Kidney tubule cell (primary cell): Measurements from ENCODE around the gene GMDS.

Experiments used
- DNase-seq: peaks from one replicate; pipeline ENCODE4 v3.0.0-alpha.2; 2018; ENCODE audit warnings: low spot score

The GMDS gene

DNA sequence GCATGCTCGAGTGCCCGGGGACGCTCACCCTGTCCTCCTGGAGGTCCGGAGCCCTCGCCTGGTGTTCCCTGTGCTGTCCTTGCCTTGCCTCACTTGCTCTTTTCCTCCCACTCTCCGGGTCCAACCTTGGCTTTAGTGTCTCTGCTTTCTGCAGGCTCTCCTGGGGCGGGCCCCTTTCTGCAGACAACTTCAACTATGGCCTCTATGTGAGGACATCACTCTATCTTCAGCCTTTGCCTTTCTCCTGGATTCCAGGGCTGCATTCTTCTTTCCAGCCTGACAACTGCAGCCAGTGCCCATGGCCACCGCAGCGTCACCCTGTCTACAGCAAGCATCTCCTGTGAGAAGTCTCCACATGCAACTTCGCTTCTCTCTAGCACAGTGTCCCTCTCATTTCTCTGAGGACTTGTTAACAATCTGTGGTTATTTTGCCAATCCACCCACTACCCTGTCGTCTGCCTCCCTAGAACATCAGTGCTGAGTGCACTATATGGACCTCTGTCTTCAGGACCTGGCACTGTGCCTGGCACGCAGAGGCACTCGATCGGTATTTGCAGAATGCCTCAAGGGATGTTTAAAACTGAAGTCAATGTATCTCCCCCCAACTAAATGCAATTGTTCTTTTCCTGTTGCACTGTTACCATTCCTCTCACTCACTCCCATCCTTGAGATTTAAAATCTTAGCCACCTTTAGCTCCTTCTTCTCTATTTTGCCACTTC is 599.8 kb downstream of the GMDS start:
- no peak for DNase-seq

DNA sequence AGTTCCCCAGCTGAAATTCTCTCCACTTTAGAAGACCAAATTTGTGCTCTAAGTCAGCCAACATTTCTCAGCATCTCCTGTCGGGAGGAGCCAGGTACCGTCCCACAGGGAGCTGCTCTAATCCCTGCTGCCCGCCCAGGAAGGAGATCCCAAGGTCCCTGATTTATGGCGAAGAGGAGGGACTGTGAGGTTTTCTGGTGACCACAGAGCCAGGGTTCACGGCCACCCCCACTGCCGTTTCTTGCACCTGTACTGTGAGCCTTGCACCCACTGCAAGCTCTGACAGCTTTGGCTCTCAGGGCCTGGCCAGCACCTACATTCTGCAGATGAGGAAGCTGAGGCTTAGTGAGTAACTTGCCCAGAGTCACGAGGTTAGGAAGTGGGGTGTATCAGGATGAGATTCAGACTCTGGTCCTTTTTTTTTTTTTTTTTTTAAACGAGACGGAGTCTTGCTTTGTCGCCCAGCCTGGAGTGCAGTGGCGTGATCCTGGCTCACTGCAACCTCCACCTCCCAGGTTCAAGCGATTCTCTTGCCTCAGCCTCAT is 600.8 kb downstream of the GMDS start:
- no peak for DNase-seq

DNA sequence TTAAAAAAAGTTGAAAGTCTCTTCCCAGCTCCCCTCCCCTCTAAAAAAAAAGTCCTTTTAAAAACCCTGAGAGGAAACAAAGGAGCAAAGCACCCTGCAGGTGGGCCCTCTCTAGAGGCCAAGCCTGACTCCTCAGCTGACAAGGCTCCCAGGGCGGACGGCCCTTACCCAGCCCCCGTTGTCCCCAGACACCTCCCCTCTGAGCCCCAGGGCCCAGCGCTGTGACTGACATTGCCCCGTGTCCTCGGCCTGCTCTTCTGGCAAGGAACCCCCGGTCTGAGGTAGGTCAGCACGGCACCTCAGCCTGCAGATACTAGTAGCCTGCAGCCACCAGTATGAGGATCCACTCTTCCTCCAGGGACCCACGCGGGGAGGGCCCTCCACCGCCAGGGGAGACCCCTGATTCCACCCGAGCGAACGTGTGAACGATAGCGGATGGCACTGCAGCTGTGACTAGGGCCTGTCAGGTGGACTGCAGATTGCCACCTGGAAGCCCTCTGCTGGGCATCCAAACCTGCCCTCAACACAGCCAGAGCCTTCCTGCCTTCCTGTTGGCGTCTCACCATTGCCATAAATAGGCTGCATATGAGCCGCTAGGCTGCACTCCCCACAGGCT is 601.5 kb downstream of the GMDS start:
- DNase-seq, result no peak

DNA sequence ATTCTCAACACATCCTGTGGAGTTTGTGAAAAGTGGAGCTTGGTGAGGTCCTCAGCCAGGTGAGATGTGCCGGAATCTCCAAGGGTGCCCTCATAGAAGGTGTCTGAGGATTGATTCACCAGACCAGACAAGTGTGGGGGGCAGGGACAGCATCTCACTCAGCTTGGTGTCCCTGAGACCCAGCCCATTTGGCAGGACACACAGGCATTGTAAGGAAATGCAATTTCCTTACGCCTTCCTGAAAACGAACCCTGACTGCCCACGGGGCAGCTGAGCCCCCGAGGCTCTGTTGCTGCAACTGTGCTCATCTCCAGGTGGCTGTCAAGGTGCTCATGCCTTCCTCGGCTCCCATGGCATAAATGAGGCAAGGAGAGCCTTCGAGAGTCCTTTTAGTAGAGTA is 602.3 kb downstream of the GMDS start:
- no peak for DNase-seq

DNA sequence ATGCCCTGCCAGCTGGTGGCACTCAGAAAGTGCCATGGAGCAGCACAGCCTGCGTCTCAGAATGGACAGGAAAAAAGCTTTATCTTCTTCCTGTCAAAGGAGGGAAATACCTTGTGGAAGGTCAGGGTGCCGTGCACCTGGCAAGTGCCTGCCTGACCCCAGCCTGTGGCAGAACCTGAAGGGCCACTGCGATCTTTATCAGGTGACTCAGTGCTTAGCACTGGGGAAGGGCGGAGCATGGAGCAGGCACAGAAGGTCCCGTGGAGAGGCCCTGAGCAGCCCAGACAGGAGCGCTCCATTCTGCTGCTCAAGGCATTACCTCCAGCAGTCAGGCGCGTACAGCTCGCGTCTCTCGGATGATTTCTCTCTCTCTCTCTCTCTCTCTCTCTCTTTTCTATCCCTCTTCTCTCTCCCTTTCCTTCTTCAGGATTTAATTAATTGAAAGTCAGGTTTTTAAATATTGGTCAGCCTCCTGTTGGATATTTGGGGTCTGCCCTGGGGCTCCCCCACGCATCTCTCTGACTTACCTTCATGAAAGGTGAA is 604.0 kb downstream of the GMDS start:
- peak; percentile 77 for DNase-seq

DNA sequence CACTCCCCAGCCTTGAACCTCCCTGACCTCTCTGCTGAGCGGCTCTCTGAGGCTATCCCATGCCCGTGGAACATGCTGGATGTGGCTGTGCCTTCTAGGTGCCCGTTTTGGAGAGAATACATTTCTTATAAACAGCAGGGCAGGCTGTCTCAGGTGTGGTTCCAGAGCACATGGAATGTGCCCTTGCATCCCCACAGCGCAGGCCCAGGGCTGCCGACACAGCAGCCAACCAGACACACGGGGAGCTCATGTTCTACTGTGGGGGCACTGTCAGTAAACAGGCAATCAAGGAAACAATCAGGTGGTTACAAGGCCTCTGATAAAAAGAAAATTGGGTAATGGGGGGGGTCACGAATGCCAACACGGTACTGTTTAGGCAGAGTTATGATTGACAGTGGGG is 604.9 kb downstream of the GMDS start:
- DNase-seq, result no peak

DNA sequence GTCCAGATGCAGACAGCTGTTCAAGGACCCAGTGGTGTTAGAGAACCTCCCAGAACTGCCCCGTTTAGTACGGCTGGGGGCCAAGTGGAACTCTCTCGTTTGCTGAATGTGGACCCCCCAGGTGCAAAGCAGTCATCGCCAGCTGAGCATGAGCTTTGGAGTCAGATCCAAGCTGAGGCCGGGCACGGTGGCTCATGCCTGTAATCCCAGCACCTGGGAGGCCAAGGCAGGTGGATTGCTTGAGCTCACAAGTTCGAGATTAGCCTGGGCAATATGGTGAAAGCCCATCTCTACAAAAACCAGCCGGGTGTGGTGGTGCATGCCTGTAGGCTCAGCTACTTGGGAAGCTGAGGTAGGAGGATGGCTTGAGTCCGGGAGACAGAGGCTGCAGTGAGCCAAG is 606.0 kb downstream of the GMDS start:
- no peak for DNase-seq

DNA sequence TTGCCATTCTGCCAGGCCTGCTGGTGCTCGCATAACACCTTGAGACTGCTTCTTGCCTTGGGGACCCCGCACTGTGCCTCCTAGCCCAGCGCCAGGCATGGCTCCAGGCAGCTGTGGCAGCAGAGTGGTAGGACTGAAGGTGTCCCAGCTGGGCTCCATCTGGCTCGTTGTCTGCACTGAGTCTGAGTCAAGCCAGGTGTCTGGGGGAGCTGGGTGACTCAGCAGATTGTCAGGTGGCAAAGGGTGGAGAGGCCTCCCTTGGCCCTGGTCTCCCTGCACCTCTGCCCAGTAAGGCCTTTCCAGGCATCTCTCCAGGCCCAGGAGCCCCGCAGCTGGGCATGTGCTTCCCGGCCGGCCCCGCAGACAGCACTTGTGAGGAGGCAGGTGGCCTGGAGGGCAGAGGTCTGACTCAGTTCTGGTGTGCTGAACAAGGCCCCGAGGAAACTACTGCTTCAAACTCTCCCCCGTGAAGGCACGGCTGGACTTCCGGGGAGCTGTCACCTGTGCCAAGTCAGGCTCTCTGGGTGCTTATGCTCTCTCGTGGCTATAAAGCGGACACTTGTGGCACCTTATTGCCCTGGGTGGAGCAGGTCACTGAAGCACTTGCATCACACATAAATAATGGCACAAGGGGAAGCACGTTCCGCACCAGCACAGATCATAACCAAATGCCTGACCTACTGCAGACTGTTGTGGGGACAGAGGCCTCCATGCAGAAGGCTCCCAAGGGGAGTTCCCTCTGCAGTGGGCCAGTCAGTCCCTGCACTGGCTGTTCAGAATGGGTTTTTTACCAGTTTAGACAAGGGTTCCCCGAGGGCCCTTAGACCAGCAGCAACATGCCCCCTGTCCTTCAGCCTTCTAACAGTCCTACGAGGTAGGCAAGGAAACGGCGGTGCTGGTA is 608.2 kb downstream of the GMDS start:
- DNase-seq, result peak; percentile 92

DNA sequence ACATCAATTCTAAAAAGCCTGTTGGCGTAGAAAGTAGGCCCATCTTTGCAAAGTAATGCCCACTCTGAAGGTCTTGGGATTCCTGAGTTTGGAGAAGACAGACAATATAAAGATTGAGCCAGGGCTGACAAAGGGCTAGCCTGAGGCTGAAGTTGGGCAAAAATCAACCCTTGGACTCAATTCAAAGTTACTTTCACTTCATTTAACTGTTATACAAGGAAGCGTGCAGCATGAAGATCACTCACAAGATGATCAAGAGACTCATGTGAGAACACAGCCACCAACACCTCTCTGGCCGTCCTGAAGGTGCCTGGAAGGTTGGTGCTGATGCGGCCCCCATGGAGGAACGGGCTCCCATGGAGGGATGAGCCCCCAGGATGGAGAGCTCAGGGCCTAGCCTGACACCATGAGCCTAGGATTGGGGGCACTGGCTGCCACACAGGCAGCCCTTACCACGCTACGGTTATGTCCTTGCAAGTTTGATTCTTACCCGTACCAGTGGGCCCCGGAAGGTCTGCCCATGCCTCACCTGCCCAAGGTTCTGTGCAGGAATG is 609.1 kb downstream of the GMDS start:
- DNase-seq, result no peak

DNA sequence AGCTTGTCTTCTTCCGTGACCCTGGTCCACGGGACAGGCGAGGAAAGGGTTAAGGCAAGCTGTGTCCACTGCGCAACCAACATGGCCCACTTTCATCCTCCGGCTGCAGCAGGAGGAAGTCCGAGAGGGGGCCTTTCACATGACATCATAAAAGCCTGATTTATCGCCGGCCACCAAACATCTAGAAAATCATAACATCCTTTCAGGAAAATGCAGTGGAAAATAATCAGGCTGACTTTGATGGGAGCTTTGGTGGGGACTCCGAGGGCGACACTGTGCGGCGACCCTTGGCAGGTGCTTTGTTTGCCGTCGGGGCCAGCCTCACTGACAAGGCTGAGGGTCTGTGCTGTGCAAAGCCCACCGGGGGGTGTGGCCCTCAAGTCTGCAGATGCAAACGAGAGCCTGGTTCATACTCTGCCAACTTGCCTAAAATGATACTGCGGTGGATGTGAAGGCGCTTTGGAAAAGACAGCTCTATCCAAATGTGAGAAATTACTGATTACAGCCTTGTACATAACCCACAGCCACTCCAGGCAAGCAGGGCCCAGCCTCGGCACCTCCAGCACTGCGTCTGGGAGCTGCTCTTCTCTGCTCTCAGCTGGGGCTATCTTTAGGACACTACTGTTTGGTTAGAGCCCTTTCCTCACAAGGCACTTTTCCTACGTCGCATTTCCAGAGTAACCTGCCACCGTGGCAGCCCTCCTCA is 609.9 kb downstream of the GMDS start:
- DNase-seq, result no peak

DNA sequence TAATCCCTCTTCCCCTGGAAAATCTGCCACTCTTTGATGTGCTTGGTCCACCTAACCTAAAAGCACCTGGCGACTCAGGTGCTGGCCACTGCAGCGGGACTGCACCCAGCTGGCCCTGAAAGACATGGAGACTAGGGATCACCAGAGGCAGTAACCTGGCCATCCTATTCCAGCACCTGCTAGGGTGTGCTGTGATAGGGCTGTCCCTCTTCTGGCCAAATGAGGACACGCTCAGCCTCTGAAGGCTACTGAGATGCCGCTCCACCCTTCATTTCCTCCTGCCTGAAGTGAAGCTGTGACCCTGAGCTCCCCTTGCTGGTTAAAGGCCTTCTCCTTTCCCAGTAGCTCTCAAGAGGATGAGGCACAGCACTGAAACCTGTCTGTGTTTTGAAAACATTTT is 611.3 kb downstream of the GMDS start:
- DNase-seq, result no peak

DNA sequence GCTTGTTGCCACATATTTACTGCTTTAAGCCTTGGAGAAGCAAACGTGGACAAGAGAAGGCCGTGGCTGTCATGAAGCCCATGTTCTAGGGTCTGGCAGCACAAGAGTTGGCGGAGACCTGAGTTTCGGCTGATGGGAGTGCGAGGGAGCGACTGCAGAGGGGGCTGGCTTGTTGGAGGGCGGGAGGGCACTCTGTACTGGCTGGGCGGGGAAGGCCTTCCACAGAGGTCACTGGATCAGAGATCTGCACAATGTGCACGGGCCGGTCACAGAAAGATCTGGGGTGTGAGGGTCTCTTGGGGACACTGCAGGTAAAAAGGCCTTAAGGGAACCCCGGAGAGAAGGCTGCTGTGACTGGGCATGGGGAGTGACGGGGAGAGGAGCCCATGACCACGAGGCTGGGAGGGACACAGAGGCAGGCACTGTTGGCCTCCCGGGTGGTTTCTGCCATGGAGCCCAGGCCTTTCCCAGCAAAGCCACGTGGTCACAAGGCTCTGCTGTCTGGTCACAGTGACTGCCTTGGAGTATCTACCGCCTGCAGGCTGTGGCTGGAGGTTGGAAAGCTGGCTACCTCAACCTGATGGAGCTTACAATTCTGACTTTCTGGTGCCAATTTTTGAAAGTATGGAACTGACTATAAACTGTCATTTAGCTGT is 611.9 kb downstream of the GMDS start:
- DNase-seq, result no peak

DNA sequence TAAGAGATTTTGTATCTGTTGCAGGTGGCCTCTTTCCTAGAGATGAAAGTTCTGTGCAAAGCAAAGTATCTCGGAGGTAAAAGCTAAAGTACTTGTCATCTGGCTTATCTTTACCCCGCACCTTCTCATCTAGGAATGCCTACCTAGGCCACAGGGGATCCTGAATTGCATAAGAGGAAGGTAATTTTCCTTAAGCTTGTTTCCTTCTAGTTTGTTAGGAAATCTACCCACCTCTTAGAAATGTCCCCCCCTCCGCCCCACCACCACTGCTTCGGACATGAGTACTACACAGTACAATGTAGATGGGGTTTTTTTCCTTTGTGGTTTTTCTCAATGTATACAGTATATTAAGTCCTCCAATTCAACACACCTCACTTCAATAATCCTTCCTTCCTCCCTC is 614.2 kb downstream of the GMDS start:
- DNase-seq, result no peak

DNA sequence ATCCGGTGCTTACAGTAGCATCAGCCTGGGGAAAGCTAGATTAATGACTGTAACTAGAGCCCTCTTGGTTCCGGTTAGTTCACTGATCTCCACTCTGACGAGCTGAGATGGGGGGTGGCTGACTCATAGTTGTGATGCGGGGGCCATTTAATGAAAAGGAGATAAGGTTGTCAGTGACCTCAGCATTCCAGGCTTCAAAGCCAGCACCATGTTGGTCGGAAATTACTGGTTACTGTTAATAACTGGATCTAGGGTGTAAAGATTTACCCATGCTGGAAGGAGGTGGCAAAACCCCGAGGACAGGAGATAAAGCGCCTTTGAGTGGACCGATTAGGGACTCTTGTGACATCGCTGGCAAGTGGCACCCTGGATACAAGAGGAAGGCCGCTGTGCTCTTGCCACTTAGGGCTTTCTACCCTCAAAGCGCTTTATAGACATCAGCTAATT is 614.6 kb downstream of the GMDS start:
- DNase-seq, result peak; percentile 41

DNA sequence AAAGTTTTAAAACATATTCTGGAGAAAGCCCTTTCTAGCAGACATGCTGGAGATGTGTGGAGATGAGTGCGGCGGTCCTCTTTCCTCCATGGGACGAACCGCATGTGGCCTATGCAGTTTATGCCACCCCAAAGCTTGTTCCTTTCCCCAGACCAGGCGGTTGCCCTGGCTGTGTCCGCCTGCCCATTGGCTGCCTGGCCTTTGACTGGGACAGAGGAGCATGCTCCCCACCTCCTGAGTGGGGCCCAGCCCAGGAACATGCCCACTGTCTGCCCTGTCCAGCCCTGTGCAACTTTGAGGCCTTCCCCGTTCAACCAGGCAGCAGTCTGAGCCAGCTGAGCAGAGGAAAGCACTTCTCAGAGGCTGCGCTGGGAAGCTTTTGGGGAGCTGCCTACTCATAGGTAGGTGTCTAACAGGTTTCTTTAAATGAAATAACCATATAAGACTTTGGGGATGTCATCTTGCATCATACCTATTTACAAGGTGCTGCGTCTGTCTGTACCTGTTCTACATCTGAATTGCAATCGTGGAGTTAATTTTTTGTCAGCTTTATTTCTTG is 615.1 kb downstream of the GMDS start:
- DNase-seq, result no peak

DNA sequence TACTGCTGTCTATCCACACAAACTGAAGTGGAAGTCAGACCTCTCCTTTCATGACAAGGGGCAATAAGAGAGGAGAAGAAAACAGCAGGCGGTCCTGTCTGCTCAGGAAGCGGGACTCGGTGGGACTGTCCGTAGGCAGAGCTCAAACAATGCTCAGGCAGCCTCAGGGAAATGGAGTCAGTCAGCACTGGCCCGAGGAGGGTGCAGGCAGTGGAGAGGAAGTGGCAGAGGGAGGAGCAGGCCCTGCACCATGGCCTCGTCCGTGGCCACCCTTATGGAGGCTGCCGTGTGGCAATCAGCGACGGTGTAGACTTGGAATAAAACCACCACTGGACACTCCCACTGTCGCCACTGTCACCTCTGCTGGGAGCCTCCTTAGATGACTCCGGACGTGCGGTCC is 616.1 kb downstream of the GMDS start:
- no peak for DNase-seq

DNA sequence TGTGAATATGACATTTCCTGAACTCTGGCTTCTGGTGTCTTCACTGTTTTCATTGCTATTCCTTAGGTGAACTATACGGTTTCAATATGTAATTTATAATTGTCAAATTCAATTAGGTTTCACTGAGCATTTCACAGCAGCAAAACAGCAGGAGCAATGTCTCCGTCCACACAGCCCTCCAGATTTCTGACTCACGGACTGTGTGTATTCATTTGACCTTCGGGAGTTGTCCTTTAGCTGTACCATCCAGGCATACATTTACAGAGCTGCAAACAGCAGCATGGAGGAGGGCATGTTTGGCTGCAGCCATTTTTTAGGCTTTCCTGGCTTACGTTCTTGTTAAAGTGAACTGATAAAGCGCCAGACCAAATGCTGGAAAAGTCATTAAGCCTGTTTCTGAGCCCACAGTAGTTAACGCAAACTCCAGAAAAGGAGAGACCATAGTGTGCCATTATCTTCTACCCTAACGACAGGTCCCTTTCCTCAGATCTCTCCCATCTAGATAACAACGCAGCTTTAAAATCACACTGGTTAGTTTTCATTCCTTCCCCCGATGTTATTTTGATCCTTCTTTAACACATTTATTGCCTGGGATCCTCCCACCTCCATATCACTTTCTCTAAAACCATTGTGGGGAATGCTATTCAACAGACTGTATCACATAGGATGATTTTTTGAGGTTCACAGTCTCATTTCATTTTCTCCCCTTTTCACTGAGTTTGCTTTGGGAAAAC is 617.4 kb downstream of the GMDS start:
- no peak for DNase-seq

DNA sequence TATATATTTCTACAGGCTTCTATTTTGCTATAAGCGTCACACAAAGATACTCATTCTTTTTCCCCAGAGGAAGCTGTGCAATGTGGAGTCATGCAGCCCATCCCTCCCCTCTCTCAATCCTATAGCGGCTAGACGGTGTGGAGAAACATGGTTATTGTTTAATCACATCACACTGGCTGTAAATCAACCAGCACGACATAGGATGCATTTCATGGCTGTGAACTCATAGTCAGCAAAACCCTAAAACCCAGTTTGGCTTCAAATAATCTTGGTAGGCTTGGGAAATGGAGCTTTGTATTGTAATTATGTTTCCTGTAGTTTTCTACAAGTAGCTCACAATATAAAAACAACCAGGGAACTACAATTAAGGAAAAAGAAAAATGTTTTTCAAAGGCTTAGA is 618.9 kb downstream of the GMDS start:
- peak; percentile 52 for DNase-seq

DNA sequence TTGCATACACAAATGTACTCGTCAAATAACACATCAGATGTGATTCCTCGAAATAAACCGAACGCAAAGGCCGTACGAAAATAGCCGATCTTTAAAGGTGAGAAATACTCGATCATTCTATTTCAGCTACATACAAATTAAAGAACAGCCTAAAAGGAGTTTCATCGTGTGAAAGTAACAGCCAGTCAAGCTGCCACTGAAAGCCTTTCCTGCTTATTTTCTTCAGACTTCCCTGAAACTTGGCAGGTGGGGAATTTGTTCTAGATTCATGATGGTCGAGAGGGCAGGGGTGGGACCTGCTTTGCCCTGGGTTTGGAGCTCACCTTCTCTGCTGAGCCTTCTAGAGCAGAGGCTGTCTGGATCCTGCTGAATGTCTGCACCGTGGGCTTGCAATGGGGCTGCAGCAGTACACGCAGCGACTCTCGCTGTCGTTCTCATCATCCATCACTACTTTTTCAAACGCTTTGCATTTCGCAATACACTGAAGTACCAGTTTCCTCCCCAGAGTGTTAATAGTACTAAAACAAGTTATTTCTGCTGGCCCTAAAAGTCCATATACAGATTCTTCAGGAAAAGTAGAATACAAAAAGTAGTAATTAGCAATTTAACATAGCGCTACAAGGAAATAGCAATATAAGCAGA is 619.5 kb downstream of the GMDS start:
- DNase-seq, result peak; percentile 3
